ENCODE results near the gene CDK11B. TPM values are rescaled to one million over a fixed set of nuclear protein-coding genes. Genes with fewer than 3 reads are reported as not detected.
"Not testable (repeated sequence)": the region's sequence is repeated elsewhere in the genome, so short reads cannot be mapped to it uniquely, and the experiment has no call there.

The CDK11B gene
- total RNA-seq, 1 donor from 2014 or later = 26.6 TPM

GRCh38 chr1:1696431-1697357 is 37.9 kb upstream of the CDK11B start:
- not testable (repeated sequence) for DNase-seq (ENCODE audit: low spot score in 2 of 2, unreplicated experiment in 2 of 2); H3K4me3 Mint-ChIP-seq; H3K27ac Mint-ChIP-seq; H3K9me3 Mint-ChIP-seq; H3K4me1 Mint-ChIP-seq; H3K36me3 Mint-ChIP-seq; H3K27me3 Mint-ChIP-seq (ENCODE audit: low read depth)

GRCh38 chr1:1692714-1693647 is 34.2 kb upstream of the CDK11B start, which contains the start of gene SLC35E2B:
Gene SLC35E2B, minus strand, starts transcription at chr1:1692795. Its CDS starts 16,096 bp downstream, at chr1:1676699.
- H3K9me3 Mint-ChIP-seq; H3K27me3 Mint-ChIP-seq (ENCODE audit: low read depth); H3K4me1 Mint-ChIP-seq; H3K36me3 Mint-ChIP-seq: not testable (repeated sequence)
- Mint-ChIP-seq H3K4me3 (peak within 1 kb of the TSS; percentile 68), H3K27ac (peak within 1 kb of the TSS; percentile 90)
- peak; percentile 89 to 93 for DNase-seq (ENCODE audit: low spot score in 2 of 2, unreplicated experiment in 2 of 2)

GRCh38 chr1:1692324-1692713 is 33.5 kb upstream of the CDK11B start:
- not testable (repeated sequence) for H3K4me1 Mint-ChIP-seq; H3K27ac Mint-ChIP-seq; H3K9me3 Mint-ChIP-seq; H3K27me3 Mint-ChIP-seq (ENCODE audit: low read depth)
- Mint-ChIP-seq H3K4me3 (peak overlapping the region; percentile 68), H3K36me3 (peaks cover 10% of the 10 kb centered on the region)
- DNase-seq (ENCODE audit: low spot score in 2 of 2, unreplicated experiment in 2 of 2) = peak in 1 of 2 experiments; percentile 73

GRCh38 chr1:1691443-1691842 is 32.6 kb upstream of the CDK11B start:
- H3K4me3 Mint-ChIP-seq; DNase-seq (ENCODE audit: low spot score in 2 of 2, unreplicated experiment in 2 of 2); H3K9me3 Mint-ChIP-seq; H3K27ac Mint-ChIP-seq; H3K27me3 Mint-ChIP-seq (ENCODE audit: low read depth); H3K4me1 Mint-ChIP-seq: not testable (repeated sequence)
- H3K36me3 Mint-ChIP-seq = peaks cover 10% of the 10 kb centered on the region

GRCh38 chr1:1689526-1689925 is 30.7 kb upstream of the CDK11B start:
- H3K9me3 Mint-ChIP-seq; H3K27ac Mint-ChIP-seq; H3K4me3 Mint-ChIP-seq; DNase-seq (ENCODE audit: low spot score in 2 of 2, unreplicated experiment in 2 of 2); H3K27me3 Mint-ChIP-seq (ENCODE audit: low read depth): not testable (repeated sequence)
- peaks cover 10% of the 10 kb centered on the region for H3K4me1 Mint-ChIP-seq
- H3K36me3 Mint-ChIP-seq = peaks cover 12% of the 10 kb centered on the region

GRCh38 chr1:1687846-1688245 is 29.0 kb upstream of the CDK11B start:
- DNase-seq (ENCODE audit: low spot score in 2 of 2, unreplicated experiment in 2 of 2) = no peak
- Mint-ChIP-seq H3K9me3 (no peaks in the 10 kb centered on the region), H3K27ac (no peak overlapping the region), H3K4me1 (peaks cover 14% of the 10 kb centered on the region), H3K36me3 (peaks cover 12% of the 10 kb centered on the region), H3K4me3 (no peak overlapping the region), H3K27me3 (ENCODE audit: low read depth) (no peaks in the 10 kb centered on the region)
- no peak for TF ChIP-seq CTCF (IDR thresholded peaks at IDR 0.05; ENCODE audit: unreplicated experiment)

GRCh38 chr1:1684031-1684681 is 25.4 kb upstream of the CDK11B start:
- DNase-seq (ENCODE audit: low spot score in 2 of 2, unreplicated experiment in 2 of 2) = no peak
- no peak for TF ChIP-seq CTCF (IDR thresholded peaks at IDR 0.05; ENCODE audit: unreplicated experiment)
- no peaks in the 10 kb centered on the region for H3K27me3 Mint-ChIP-seq (ENCODE audit: low read depth)
- peaks cover 12% of the 10 kb centered on the region for H3K4me1 Mint-ChIP-seq
- peaks cover 12% of the 10 kb centered on the region for H3K36me3 Mint-ChIP-seq
- no peak overlapping the region for H3K4me3 Mint-ChIP-seq
- H3K27ac Mint-ChIP-seq = peak overlapping the region; percentile 75
- no peaks in the 10 kb centered on the region for H3K9me3 Mint-ChIP-seq
